Stimulated activated CD4-positive, alpha-beta T cell treated with anti-CD3 and anti-CD28 coated beads, Interleukin-12 subunit alpha, Interleukin-12 subunit beta, amount 100 ng/mL, for 4 hours (primary cell): Measurements from ENCODE around the gene TTC33.
"Not testable (repeated sequence)": the region's sequence is repeated elsewhere in the genome, so short reads cannot be mapped to it uniquely, and the experiment has no call there.

ENCODE experiments used
- DNase-seq: peaks from one replicate; pipeline ENCODE4 v3.0.0-alpha.2; 2020

Gene TTC33

DNA sequence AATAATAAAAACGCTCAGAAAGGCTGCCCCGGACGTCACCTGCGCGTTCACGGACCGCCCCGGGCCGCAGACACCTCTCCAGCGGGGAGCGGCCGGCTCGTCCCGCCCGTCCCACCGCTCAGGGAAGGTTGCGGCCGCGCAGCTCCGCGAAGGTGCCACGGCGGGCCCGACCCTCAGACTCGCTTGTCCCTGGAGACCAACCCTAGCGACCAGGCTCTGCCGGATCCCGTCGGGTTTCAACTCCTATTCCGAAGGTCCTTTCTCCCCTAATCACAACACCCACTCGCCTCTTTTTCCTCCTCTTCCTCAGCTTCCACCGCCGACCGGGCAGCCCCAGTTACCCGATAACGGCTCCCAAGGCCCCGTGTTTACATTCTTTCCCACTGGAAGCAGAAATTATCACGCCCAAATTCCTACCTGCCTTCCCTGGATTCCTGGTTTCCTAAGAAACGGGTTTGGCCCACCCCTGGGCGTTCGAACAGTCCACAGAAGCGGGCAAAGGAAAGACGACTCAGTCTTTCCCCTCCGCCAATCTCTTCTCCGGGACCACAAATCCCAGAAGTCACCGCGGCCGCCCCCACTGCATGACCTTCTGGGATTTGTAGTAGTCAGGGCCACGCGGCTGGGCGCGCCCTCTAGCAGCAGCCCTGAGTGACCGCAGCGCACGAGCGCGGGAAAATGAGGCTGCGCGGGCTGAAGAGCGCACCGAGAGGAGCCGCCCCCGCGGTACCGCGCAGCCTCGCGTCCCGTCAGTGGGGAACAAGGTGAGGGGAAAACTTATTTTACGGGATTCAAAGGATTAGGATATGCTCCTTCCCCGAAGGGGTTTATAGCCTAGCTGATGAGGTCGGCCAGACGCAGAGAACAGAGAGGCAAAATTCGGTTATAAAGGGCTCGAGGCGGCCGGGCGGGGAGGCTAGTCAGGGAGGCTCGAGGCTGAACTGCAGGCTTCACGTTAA is at the start of gene TTC33:
Gene TTC33, minus strand, starts transcription at position 555 of the 959 bp plus-strand sequence. CDS start 8,943 bp downstream, outside the sequence.
- DNase-seq, result peak; percentile 93

- DNase-seq, result no peak
Observed at GRCh38 chr5:40801771-40802562, 46.2 kb upstream of the TTC33 start.

DNA sequence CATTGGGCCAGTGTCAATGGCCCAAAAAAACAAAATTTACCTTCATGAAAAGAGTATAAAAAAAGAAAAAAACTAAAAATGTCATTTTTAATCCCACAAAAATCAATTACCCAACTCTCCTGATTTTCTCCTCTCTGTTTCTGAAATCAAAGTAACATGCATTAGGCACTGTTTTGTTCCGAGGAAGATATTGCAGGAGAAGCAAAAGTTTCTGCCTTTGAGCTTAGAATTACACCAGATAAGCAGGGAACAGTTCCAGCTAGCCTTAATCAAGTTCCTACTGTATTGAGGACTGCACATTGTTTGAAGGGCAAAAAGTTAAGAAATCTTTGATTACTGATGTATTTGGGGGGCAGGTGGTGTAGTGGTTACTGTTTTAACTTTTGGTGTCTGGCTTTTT is 43.5 kb upstream of the TTC33 start:
- no peak for DNase-seq

DNA sequence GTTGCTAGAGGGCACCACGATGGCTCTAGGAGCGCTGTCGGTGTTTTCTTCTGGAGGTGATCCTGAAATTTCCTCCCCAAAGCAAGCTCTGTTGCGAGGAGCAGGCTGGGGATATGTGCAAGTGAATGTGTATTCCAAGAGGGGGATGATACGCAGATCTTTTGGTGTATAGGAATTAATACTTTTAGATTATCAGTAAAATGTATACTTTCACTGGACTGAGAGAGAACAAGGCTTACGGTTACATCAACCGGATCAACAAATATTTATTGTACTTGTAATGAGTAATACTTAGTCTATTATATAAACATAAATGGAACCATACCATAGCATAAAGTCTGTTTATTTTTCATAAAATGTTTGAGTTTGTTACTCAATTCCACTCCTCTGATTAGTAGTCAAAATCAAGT is 43.0 kb upstream of the TTC33 start:
- no peak for DNase-seq

DNA sequence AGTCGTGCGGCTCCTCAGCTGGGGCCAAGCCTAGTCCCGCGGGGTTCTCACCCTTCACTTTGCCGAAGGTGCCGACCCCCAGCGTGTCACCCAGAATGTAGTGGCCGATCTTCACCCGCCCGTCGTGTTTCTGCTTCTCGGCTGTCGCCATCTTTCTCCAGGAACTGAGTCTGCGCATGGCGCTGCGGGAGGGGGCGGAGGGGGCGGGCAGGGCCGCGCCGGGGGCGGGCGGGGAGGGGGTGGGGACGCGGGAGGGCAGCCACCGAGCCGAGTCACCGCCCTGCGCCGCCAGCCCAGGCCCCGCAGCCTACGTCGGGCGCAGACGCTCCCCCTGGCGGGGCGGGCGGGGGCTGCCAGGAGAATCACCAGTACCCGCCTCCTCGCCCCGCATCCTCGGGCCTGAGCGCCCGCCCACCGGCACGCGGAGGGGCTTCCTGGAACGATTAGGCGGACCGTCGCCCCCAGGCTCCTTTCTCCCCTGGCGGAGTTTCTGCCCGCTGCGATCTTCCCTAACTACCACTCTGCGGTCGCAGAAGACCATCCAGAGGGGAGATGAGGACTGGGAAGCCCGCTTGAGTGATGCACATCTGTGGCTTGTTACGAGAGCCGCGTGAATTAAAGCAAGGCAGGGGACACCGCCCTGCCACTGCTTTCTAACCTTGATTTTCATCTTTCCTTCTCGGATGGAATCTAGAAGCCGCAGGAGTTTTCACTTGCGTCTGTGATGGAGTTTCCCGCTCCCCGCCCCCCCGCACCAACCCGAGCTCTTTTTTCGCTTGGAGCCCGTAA is 42.4 kb upstream of the TTC33 start, which contains the start of gene PRKAA1:
Gene PRKAA1, minus strand, starts transcription at position 363 of the 789 bp plus-strand sequence. Its CDS starts 185 bp downstream, at position 178.
- DNase-seq, result peak; percentile 83

DNA sequence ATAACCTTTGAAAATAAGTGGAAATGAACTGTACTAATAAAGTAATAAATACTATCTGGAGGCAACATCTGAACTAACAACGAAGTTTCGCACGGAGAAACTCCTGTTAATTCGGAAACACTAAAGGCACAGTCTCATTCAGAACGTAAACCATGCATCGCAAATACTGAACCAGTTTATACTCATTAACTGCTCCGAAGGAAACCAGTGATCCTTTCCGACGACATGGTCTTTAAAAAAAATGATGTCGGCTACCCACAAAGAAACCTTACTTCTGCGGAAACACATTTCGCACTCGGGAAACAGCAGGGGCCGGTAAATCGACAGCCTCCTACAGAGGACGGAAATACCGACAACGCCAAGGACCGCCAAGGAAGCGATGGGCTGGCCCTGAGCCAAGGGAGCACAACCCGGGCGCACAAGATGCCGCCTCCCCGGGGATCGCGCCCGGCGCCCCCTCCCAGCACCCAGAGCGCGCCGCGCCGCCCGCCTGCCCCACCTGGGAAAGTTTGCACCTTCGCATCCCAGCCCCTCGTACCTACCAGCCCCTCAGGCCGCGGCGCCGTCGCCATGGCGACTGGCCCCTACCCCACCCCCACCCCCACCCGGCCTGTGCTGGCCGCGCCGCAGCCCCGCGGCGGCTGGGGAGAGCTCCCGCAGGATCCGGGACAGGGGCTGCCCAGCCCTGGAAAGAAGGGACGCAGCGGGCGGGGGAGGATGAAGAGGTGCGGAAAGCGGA is 41.7 kb upstream of the TTC33 start:
- DNase-seq, result peak; percentile 65

DNA sequence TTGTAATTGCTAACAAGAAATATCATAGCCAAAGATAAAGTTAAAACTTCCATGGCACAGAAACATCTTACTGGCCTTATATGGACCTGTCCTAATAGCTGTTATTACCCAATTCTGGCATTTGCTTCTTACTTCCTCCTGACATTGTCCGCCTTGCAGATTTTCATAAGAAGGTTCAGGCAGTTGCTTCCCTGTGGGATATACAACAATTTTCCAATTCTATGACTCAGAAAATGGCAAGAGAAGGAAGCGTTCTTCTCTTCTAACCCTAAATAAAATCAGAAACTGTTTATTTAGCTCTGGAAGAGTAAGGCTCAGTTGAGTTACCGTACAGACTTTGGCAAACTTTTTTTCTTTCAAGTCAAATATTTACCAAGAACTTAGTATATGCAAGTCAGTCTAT is 40.7 kb upstream of the TTC33 start:
- no peak for DNase-seq

DNA sequence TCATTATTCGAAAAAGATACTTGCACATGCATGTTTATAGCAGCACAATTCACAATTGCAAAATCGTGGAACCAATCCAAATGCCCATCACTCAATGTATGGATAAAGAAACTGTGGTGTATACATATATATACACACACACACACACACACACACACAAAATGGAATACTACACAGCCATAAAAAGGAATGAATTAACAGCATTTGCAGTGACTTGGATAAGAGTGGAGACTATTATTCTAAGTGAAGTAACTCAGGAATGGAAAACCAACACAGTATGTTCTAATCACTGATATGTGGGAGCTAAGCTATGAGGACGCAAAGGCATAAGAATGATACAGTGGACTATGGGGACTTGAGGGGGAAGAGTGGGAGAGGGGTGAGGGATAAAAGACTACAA is 39.1 kb upstream of the TTC33 start:
- DNase-seq, result not testable (repeated sequence)

- not testable (repeated sequence) for DNase-seq
Observed at GRCh38 chr5:40794340-40794739, 38.6 kb upstream of the TTC33 start.

GRCh38 chr5:40792691-40793090 is 36.9 kb upstream of the TTC33 start:
- not testable (repeated sequence) for DNase-seq

DNA sequence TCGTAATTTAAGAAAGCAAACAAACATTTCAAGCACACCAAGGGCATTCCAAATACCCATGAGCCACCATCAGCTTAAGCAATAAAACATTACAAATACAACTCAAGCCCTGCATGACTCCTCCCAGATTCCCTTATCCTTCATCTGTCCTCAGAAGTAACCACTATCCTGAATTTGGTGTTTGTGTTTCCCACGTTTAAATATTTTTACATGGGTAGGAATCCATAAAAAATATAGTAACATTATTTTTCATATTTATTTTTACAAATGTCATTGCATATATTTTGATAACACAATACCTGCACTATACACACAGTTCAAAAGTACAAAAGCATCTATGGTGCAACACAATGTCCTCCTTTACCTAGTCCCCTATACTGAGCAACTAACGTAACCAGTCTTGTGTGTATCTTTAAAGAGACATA is 36.0 kb upstream of the TTC33 start:
- DNase-seq, result no peak

DNA sequence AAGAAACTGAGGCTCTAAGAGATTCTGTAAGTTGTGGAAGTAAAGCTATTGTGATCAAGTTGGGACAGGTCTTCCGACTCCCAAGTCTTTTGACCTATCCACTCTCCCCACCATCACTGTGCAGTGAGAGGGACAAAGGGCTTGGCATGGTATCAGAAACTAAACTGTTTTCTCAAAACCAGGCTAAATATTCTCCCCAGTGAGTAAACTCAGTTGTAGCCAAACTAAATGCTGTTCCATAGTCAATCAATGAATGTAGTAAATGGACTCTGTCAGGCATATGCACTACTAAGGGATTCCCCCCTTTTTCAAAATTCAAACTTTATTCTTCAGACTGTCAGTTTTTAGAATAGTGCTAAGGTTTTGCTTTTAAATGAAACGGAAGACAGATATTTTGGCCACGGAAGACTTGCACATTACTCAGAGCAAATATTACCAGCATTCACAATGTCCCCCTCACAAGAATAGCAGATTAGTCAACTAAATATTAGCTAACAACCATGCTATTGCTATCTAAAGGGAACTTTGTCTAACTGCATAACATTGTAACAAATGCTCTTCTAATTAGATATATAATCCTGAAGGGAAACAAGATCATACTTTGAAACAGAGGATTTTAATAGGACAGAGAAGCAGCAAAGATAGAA is 35.3 kb upstream of the TTC33 start:
- no peak for DNase-seq

- DNase-seq, result not testable (repeated sequence)
Observed at GRCh38 chr5:40788941-40789340, 33.2 kb upstream of the TTC33 start.

- DNase-seq, result no peak
Observed at GRCh38 chr5:40787986-40788385, 32.2 kb upstream of the TTC33 start.

DNA sequence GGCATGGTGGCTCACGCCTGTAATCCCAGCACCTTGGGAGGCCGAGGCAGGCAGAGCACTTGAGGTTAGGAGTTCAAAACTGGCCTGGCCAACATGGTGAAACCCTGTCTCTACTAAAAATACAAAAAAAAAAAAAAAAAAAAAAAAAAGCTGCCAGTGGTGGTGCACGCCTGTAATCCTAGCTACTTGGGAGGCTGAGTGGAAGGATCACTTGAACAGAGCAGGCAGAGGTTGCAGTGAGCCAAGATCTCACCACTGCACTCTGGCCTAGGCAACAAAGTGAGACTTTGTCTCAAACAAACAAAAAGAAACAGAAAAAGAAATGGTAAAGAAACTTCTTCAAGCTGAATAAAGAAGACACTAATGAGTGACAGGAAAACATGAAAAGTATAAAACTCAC is 30.9 kb upstream of the TTC33 start:
- not testable (repeated sequence) for DNase-seq

DNA sequence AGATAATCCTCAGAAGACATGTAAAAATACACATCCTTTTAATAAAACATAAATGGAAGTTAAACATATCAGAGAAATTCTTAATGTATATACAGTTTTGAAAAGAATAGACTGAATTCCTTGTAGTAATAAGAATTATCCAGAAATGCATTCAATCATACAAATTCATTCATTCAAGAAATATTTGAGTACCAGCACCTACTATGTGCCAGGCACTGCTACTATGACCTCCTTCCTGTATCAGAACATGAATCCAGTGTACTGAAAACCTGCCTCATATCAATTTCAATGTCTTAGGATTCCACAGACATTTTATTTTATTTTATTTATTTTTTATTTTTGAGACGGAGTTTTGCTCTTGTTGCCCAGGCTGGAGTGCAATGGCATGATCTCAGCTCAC is 29.2 kb upstream of the TTC33 start:
- DNase-seq, result no peak

- DNase-seq, result no peak
Observed at GRCh38 chr5:40784027-40784653, 28.4 kb upstream of the TTC33 start.

- no peak for DNase-seq
Observed at GRCh38 chr5:40781843-40782409, 26.2 kb upstream of the TTC33 start.

- no peak for DNase-seq
Observed at GRCh38 chr5:40780858-40781257, 25.1 kb upstream of the TTC33 start.

GRCh38 chr5:40780199-40780598 is 24.4 kb upstream of the TTC33 start:
- DNase-seq, result no peak

GRCh38 chr5:40779561-40779960 is 23.8 kb upstream of the TTC33 start:
- no peak for DNase-seq
